ENCODE data around the gene ATOX1.

Gene ATOX1, protein sequence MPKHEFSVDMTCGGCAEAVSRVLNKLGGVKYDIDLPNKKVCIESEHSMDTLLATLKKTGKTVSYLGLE

DNA sequence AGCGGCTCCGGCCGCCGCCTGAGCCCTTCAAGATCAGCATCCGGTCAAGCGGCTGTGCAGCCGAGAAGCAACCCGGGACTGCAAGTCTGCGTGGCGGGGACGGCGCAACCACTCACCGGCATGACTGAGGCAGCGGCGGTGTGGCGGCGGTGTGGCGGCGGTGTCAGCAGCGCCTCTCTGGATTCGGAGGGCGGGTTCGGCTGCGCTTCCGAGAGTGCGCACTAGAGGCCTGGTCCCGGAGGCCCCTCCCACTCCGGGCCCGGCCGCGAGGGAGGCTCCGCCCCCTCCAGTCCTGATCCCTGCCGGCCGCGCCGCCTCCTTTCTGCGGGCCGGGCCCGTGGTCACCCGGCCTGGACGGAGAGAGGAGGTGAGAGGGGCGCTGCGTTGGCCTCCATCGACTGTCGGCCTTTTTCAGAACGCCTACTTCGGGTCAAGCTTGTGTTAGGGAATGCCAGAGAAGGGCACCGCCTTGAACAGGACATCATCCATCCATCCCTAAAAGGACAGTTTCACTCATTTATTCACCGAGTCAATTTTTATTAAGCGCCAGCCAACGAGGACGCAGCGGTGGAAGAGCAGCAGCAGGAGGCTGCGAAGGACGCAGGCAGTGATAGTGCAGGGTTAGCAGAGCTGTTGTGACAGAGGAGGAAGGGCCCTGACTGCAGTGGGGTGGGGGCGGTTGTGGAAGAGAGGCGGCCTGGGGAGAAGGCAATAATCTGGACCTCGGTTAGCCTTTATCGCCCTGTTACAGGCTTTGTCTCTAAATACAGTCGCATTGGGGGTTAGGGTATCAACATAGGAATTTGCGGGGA is at the start of gene ATOX1:
TSS of gene ATOX1 (minus strand) at position 202 of the 812 bp plus-strand sequence. CDS start at position 122, 80 bp downstream.
- TF ChIP-seq, protein P1, sequence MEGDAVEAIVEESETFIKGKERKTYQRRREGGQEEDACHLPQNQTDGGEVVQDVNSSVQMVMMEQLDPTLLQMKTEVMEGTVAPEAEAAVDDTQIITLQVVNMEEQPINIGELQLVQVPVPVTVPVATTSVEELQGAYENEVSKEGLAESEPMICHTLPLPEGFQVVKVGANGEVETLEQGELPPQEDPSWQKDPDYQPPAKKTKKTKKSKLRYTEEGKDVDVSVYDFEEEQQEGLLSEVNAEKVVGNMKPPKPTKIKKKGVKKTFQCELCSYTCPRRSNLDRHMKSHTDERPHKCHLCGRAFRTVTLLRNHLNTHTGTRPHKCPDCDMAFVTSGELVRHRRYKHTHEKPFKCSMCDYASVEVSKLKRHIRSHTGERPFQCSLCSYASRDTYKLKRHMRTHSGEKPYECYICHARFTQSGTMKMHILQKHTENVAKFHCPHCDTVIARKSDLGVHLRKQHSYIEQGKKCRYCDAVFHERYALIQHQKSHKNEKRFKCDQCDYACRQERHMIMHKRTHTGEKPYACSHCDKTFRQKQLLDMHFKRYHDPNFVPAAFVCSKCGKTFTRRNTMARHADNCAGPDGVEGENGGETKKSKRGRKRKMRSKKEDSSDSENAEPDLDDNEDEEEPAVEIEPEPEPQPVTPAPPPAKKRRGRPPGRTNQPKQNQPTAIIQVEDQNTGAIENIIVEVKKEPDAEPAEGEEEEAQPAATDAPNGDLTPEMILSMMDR (IDR thresholded peaks at IDR 0.05; ENCODE audit: low read depth, low read length, missing control alignments), result peak; percentile 7
- H3K36me3 ChIP-seq (replicated peaks), result no peaks in the 10 kb centered on the region
- DNase-seq, result peak; percentile 83
- H3K4me3 ChIP-seq (ENCODE audit: low read depth, low read length), result peak within 1 kb of the TSS; percentile 85
- no peaks in the 10 kb centered on the region for H3K27me3 ChIP-seq (replicated peaks)
- H3K27ac ChIP-seq, result peak within 1 kb of the TSS; percentile 54
- in situ Hi-C loops (cut with HindIII; ENCODE audit: low pct_ligation_motif_present, low sequenced_read_pairs), result no loop called here

GRCh38 chr5:151805414-151806223 is 47.2 kb upstream of the ATOX1 start:
- in situ Hi-C loops (cut with HindIII; ENCODE audit: low pct_ligation_motif_present, low sequenced_read_pairs), result no loop called here
- Histone ChIP-seq H3K27me3 (replicated peaks) (no peaks in the 10 kb centered on the region), H3K36me3 (replicated peaks) (peaks cover 41% of the 10 kb centered on the region), H3K27ac (peak overlapping the region; percentile 41), H3K4me3 (ENCODE audit: low read depth, low read length) (no peak overlapping the region)
- DNase-seq, result no peak
- TF ChIP-seq, protein P1 (IDR thresholded peaks at IDR 0.05; ENCODE audit: low read depth, low read length, missing control alignments), result no peak

DNA sequence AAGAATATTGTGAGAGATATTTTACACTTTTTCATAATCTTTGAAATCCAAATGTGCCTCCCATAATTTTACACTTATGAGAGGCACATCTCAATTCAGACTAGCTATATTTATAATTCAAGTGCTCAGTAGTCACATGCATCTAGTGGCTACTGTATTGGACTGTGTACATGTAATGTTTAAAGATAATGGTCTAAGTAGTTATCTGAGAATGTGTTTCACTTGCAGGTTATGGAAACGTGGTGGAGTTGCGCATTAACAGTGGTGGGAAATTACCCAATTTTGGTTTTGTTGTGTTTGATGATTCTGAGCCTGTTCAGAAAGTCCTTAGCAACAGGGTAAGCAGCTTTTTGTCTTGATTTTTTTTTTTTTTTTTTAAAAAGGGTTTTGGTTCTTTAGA is 42.1 kb upstream of the ATOX1 start:
- Histone ChIP-seq H3K27ac (no peak overlapping the region), H3K4me3 (ENCODE audit: low read depth, low read length) (no peak overlapping the region), H3K36me3 (replicated peaks) (peaks cover 45% of the 10 kb centered on the region), H3K27me3 (replicated peaks) (no peaks in the 10 kb centered on the region)
- TF ChIP-seq, protein P1 (IDR thresholded peaks at IDR 0.05; ENCODE audit: low read depth, low read length, missing control alignments), result no peak
- in situ Hi-C loops (cut with HindIII; ENCODE audit: low pct_ligation_motif_present, low sequenced_read_pairs), result no loop called here
- DNase-seq, result no peak

DNA sequence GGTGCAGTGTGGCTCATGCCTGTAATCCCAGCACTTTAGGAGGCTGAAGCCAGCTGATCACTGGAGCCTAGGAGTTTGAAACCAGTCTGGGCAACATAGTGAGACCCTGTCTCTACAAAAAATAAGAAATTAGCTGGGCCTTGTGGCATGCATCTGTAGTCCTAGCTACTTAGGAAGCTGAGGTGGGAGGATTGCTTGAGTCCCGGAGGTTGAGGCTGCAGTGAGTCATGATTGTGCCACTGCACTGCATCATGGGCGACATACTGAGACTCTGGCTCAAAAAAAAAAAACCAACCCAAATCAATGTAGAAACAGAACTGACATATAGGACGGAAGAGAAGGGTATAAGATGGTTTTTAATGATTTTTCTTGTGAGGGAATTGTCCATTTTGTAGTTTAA is 41.0 kb upstream of the ATOX1 start:
- H3K27me3 ChIP-seq (replicated peaks), result no peaks in the 10 kb centered on the region
- TF ChIP-seq, protein P1 (IDR thresholded peaks at IDR 0.05; ENCODE audit: low read depth, low read length, missing control alignments), result no peak
- no peak overlapping the region for H3K4me3 ChIP-seq (ENCODE audit: low read depth, low read length)
- peak; percentile 74 for DNase-seq
- no peak overlapping the region for H3K27ac ChIP-seq
- peaks cover 53% of the 10 kb centered on the region for H3K36me3 ChIP-seq (replicated peaks)
- in situ Hi-C loops (cut with HindIII; ENCODE audit: low pct_ligation_motif_present, low sequenced_read_pairs), result no loop called here

GRCh38 chr5:151798674-151799073 is 40.2 kb upstream of the ATOX1 start:
- Histone ChIP-seq H3K36me3 (replicated peaks) (peaks cover 52% of the 10 kb centered on the region), H3K27me3 (replicated peaks) (no peaks in the 10 kb centered on the region), H3K27ac (no peak overlapping the region), H3K4me3 (ENCODE audit: low read depth, low read length) (no peak overlapping the region)
- TF ChIP-seq, protein P1 (IDR thresholded peaks at IDR 0.05; ENCODE audit: low read depth, low read length, missing control alignments), result no peak
- in situ Hi-C loops (cut with HindIII; ENCODE audit: low pct_ligation_motif_present, low sequenced_read_pairs), result no loop called here
- DNase-seq, result no peak
